ENCODE results near the gene LMX1A.

DNA sequence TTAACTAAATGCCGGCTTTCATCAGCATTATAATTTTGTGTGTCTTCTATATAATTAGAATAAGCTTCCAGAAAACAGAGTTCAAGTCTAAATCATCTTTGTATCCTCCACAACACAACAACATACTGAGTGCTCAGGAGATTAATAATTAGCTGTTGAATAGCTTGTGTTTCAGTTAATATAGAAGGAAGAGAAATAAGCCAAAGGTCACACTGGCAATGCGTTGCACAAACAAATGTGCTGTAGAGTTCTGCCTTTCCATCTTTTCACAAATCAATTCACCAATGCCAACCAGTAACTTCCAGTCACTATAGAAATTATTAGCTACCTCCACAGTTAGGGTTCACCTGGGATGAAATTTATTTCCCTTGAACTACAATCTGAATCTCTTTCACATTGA, 132.0 kb downstream of the LMX1A start:
- TF ChIP-seq, protein P1, sequence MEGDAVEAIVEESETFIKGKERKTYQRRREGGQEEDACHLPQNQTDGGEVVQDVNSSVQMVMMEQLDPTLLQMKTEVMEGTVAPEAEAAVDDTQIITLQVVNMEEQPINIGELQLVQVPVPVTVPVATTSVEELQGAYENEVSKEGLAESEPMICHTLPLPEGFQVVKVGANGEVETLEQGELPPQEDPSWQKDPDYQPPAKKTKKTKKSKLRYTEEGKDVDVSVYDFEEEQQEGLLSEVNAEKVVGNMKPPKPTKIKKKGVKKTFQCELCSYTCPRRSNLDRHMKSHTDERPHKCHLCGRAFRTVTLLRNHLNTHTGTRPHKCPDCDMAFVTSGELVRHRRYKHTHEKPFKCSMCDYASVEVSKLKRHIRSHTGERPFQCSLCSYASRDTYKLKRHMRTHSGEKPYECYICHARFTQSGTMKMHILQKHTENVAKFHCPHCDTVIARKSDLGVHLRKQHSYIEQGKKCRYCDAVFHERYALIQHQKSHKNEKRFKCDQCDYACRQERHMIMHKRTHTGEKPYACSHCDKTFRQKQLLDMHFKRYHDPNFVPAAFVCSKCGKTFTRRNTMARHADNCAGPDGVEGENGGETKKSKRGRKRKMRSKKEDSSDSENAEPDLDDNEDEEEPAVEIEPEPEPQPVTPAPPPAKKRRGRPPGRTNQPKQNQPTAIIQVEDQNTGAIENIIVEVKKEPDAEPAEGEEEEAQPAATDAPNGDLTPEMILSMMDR (optimal IDR thresholded peaks at IDR 0.05 in 1 of 3, IDR thresholded peaks at IDR 0.05 in 1 of 3, conservative IDR thresholded peaks at IDR 0.05 in 1 of 3; ENCODE audit: extremely low read depth in 1 of 3, insufficient read depth in 2 of 3, low read length in 3 of 3) = no peak
- no peak for TF ChIP-seq EZH2 (IDR thresholded peaks at IDR 0.05; ENCODE audit: low read length)

All from keratinocyte (primary cell).